Gastrocnemius medialis (tissue), 4 donors: Measurements from ENCODE around the gene MSL1. TPM values are rescaled to one million over a fixed set of nuclear protein-coding genes. Genes with fewer than 3 reads are reported as not detected.

ENCODE experiments used
- ATAC-seq, 2 donors: fragments of 150-250 bp; one replicate each; pipeline ENCODE4 v1.9.1; 2016
- DNase-seq, 2 donors: peaks; one replicate each; pipeline ENCODE4 v3.0.0-alpha.2; 2019
- H3K27ac ChIP-seq, 4 donors: fragments of 200-600 bp; sonication (generic); 1 replicate in 1 of 4; 2 replicates in 3 of 4; pipeline ENCODE4 v1.5.1; 2016 to 2018; ENCODE audit warnings: mild to moderate bottlenecking in 2 of 4, moderate library complexity in 1 of 4
- H3K27me3 ChIP-seq, 3 donors: fragments of 200-600 bp; sonication (generic) in 2 of 3; 1 replicate in 1 of 3; 2 replicates in 2 of 3; pipeline versions ENCODE4 v1.5.1 to v1.6.0; 2016 to 2019; ENCODE audit warnings: mild to moderate bottlenecking in 1 of 3, moderate library complexity in 1 of 3
- H3K36me3 ChIP-seq, 2 donors: fragments of 200-600 bp; sonication (generic) in 1 of 2; one replicate each; pipeline ENCODE4 v1.5.1; 2017 to 2018
- H3K4me1 ChIP-seq, 2 donors: fragments of 200-600 bp; sonication (generic) in 1 of 2; one replicate each; pipeline ENCODE4 v1.5.1; 2016 to 2017; ENCODE audit warnings: mild to moderate bottlenecking in 2 of 2
- H3K4me3 ChIP-seq, 4 donors: fragments of 200-600 bp; sonication (generic) in 3 of 4; 1 replicate in 1 of 4; 2 replicates in 3 of 4; pipeline ENCODE4 v1.5.1; 2016 to 2019; ENCODE audit warnings: mild to moderate bottlenecking in 2 of 4
- H3K9me3 ChIP-seq, 3 donors: fragments of 200-600 bp; sonication (generic) in 2 of 3; 1 replicate in 1 of 3; 2 replicates in 2 of 3; pipeline ENCODE4 v1.5.1; 2016 to 2019
- POLR2A ChIP-seq, 2 donors: fragments of 450-650 bp; IDR thresholded peaks; one replicate each; pipeline ENCODE4 v1.6.1; 2017; ENCODE audit warnings: antibody characterized with exemption in 2 of 2, mild to moderate bottlenecking in 2 of 2, moderate library complexity in 2 of 2
- in situ Hi-C, 4 donors: fragments of 200-750 bp; cut with MboI; loops; one replicate each; pipeline versions ENCODE4 v1.15.0 to v1.8.0; 2017; ENCODE audit warnings: low sequenced_read_pairs in 4 of 4
- intact Hi-C: fragments of 100-400 bp; cut with DNase I; formaldehyde crosslinking; loops from one replicate; pipeline ENCODE4 v1.15.1; 2023; ENCODE audit warnings: low total_unique reads
- microRNA-seq, 2 donors: library from miRNA; unstranded; fragments of <30 nt; microRNA quantifications; one replicate each; pipeline ENCODE4, GENCODE V29; 2016; ENCODE audit warnings: borderline replicate concordance in 2 of 2
- total RNA-seq, 4 donors: library from RNA; depleted of rRNA; stranded (reverse); fragments of >200 nt; gene quantifications; one replicate each; pipeline versions ENCODE4 v1.1.0 to v1.2.3, GENCODE V29; 2016
- TF ChIP-seq, protein P1 (sequence below), 5 experiments: fragments of 450-650 bp in 3 of 5; fragments of 200-600 bp in 2 of 5; sonication (generic) in 2 of 5; IDR thresholded peaks in 4 of 5; conservative IDR thresholded peaks in 1 of 5; 1 replicate in 4 of 5; 2 replicates in 1 of 5; pipeline ENCODE4 v1.5.1; 2016 to 2019; ENCODE audit warnings: antibody characterized with exemption in 5 of 5, mild to moderate bottlenecking in 3 of 5, moderate library complexity in 3 of 5

MSL1 gene
- total RNA-seq, 4 donors from 2014 or later, result 75.7 to 96.3 (median 85.9) TPM

DNA sequence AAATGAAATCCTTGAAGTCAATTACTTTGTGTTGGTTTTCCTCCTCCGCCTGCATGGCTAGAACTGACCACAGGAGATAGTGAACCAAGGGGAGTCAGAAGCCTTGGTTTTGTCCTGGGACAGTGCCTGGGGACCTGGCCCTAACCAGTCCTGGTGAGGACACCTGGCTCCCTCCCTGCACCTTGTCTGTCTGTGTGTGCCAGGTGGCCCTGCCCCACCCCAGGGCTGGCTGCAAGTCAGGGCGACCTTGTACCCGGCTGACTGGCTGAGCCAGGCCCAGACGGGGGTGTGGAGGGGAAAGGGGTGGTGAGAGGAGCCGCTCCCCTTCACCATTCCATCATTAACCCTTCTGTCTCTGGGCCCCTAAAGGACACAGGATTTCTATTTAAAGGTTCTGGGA, 58.9 kb downstream of the MSL1 start:
- H3K4me1 ChIP-seq, result peaks cover 8% of the 10 kb centered on the region in 2 donors
- intact Hi-C loops (no loop called here), in situ Hi-C loops (no loop called here)
- peak in 1 of 2 donors; percentile 32 for DNase-seq
- H3K27me3 ChIP-seq, result no peaks in the 10 kb centered on the region
- peak in 1 of 2 donors; percentile 15 for ATAC-seq
- H3K36me3 ChIP-seq, result peaks cover 0 to 6% of the 10 kb centered on the region in 2 donors
- H3K4me3 ChIP-seq, result no peak overlapping the region
- H3K9me3 ChIP-seq, result no peaks in the 10 kb centered on the region
- peak overlapping the region in 2 of 4 donors; percentile 60 to 62 for H3K27ac ChIP-seq
- no peak for TF ChIP-seq POLR2A (IDR thresholded peaks at IDR 0.05)
- TF ChIP-seq, protein P1, sequence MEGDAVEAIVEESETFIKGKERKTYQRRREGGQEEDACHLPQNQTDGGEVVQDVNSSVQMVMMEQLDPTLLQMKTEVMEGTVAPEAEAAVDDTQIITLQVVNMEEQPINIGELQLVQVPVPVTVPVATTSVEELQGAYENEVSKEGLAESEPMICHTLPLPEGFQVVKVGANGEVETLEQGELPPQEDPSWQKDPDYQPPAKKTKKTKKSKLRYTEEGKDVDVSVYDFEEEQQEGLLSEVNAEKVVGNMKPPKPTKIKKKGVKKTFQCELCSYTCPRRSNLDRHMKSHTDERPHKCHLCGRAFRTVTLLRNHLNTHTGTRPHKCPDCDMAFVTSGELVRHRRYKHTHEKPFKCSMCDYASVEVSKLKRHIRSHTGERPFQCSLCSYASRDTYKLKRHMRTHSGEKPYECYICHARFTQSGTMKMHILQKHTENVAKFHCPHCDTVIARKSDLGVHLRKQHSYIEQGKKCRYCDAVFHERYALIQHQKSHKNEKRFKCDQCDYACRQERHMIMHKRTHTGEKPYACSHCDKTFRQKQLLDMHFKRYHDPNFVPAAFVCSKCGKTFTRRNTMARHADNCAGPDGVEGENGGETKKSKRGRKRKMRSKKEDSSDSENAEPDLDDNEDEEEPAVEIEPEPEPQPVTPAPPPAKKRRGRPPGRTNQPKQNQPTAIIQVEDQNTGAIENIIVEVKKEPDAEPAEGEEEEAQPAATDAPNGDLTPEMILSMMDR (IDR thresholded peaks at IDR 0.05 in 4 of 5, conservative IDR thresholded peaks at IDR 0.05 in 1 of 5), result no peak

DNA sequence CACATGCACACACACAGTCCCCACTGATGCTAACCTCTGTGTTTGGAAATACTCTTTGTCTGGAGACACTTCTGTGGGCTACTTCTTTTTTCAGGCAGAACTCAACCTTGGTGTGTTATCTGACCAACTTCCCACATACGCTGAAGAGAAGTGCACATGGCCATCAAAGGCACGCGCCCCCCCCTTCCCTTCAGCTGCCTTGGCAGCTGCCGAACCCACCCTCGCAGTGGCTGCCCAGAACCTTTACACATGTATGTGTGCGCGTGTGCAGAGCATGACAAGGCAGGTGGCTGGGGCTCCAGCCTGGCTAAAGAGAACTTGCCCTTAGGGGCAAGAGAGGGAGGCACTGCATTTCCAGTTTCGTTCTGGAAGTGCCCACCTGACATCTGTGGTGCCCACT, 59.4 kb downstream of the MSL1 start:
- intact Hi-C loops, result no loop called here
- Histone ChIP-seq H3K36me3 (peaks cover 0 to under 1% of the 10 kb centered on the region in 2 donors), H3K9me3 (no peaks in the 10 kb centered on the region), H3K4me1 (peaks cover 8% of the 10 kb centered on the region in 2 donors), H3K27ac (peak overlapping the region; percentile 2 to 62 (median 42)), H3K4me3 (no peak overlapping the region), H3K27me3 (no peaks in the 10 kb centered on the region)
- ATAC-seq, result peak in 1 of 2 donors; percentile 21
- in situ Hi-C loops, result no loop called here
- TF ChIP-seq POLR2A (IDR thresholded peaks at IDR 0.05), result no peak
- TF ChIP-seq, protein P1 (IDR thresholded peaks at IDR 0.05 in 4 of 5, conservative IDR thresholded peaks at IDR 0.05 in 1 of 5), result no peak
- DNase-seq, result no peak

DNA sequence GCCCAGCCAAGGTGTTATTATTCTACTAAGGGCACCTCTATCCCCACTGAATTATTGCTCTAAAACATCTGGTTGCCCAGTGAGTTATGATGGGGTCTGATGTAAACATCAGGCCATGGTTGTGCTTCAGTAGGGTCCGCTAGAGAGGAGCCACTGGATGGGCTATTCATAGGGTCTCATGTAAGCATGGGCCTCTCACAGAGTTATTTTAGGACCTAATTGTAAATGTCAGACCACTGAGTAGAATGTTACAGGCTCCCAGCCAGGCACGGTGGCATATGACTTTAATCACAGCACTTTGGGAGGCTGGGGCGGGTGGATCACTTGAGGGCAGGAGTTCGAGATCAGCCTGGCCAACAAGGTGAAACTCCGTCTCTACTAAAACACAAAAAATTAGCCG, 60.8 kb downstream of the MSL1 start:
- no peak overlapping the region for H3K27ac ChIP-seq
- H3K9me3 ChIP-seq, result no peaks in the 10 kb centered on the region
- H3K4me1 ChIP-seq, result peaks cover 8% of the 10 kb centered on the region in 2 donors
- DNase-seq, result no peak
- no peak overlapping the region for H3K4me3 ChIP-seq
- TF ChIP-seq, protein P1 (IDR thresholded peaks at IDR 0.05 in 4 of 5, conservative IDR thresholded peaks at IDR 0.05 in 1 of 5), result no peak
- no peak for TF ChIP-seq POLR2A (IDR thresholded peaks at IDR 0.05)
- no peaks in the 10 kb centered on the region for H3K27me3 ChIP-seq
- intact Hi-C loops, result no loop called here
- H3K36me3 ChIP-seq, result no peaks in the 10 kb centered on the region
- in situ Hi-C loops, result no loop called here
- ATAC-seq, result no peak

Small RNAs within 50 kb of the gene (microRNA-seq; reads per million reads assigned to microRNA genes)
- gene MIR6866, result 6.0 to 7.1 reads per million in 2 donors

Other genes starting within 250 kb of the MSL1 start
- gene GSDMB, start 203.3 kb upstream of the MSL1 start, total RNA-seq, result 1 to 10 TPM in 2 of 4 donors, under 1 TPM in 2; 0.07 to 1.1 (median 0.92) TPM
- 10 to 100 TPM; 17.3 to 36.2 (median 29.6) TPM for gene ORMDL3, start 194.4 kb upstream of the MSL1 start, total RNA-seq
- not detected for gene LRRC3C, start 194.2 kb upstream of the MSL1 start, total RNA-seq
- gene GSDMA, start 159.0 kb upstream of the MSL1 start, total RNA-seq, result under 1 TPM in 2 of 4 donors, not detected in 2; 0.16 to 0.26 TPM
- 100 to 1,000 TPM; 211 to 364 (median 329) TPM for gene PSMD3, start 141.2 kb upstream of the MSL1 start, total RNA-seq
- gene CSF3, start 106.5 kb upstream of the MSL1 start, total RNA-seq, result 10 to 100 TPM; 11.4 to 20.6 (median 16.3) TPM
- gene MED24, start 67.6 kb upstream of the MSL1 start, total RNA-seq, result 100 to 1,000 TPM in 2 of 4 donors, 10 to 100 TPM in 2; 54.2 to 124 (median 93.9) TPM
- gene THRA, start 59.0 kb upstream of the MSL1 start, total RNA-seq, result 10 to 100 TPM; 42.2 to 71.6 (median 48.2) TPM
- gene NR1D1, start 21.4 kb upstream of the MSL1 start, total RNA-seq, result 10 to 100 TPM; 16.0 to 34.2 (median 18.3) TPM
- gene CASC3, start 18.6 kb downstream of the MSL1 start, total RNA-seq, result 10 to 100 TPM; 35.8 to 41.3 (median 39.8) TPM
- gene RAPGEFL1, start 55.5 kb downstream of the MSL1 start, total RNA-seq, result 1 to 10 TPM; 1.8 to 5.8 (median 5.2) TPM
- 1 to 10 TPM; 4.6 to 6.2 (median 5.4) TPM for gene WIPF2, start 97.3 kb downstream of the MSL1 start, total RNA-seq
- gene CDC6, start 165.9 kb downstream of the MSL1 start, total RNA-seq, result under 1 TPM in 3 of 4 donors, not detected in 1; 0.27 to 0.75 (median 0.66) TPM
- 10 to 100 TPM; 20.3 to 67.0 (median 48.4) TPM for gene RARA, start 187.2 kb downstream of the MSL1 start, total RNA-seq
- 1 to 10 TPM in 1 of 4 donors, under 1 TPM in 1, not detected in 2; 0.98 to 1.2 TPM for gene GJD3, start 242.8 kb downstream of the MSL1 start, total RNA-seq